Measurements from ENCODE around the gene NFIL3. TPM values are rescaled to one million over a fixed set of nuclear protein-coding genes. Genes with fewer than 3 reads are reported as not detected.

The NFIL3 gene
- total RNA-seq, 1 donor: 18.1 TPM

DNA sequence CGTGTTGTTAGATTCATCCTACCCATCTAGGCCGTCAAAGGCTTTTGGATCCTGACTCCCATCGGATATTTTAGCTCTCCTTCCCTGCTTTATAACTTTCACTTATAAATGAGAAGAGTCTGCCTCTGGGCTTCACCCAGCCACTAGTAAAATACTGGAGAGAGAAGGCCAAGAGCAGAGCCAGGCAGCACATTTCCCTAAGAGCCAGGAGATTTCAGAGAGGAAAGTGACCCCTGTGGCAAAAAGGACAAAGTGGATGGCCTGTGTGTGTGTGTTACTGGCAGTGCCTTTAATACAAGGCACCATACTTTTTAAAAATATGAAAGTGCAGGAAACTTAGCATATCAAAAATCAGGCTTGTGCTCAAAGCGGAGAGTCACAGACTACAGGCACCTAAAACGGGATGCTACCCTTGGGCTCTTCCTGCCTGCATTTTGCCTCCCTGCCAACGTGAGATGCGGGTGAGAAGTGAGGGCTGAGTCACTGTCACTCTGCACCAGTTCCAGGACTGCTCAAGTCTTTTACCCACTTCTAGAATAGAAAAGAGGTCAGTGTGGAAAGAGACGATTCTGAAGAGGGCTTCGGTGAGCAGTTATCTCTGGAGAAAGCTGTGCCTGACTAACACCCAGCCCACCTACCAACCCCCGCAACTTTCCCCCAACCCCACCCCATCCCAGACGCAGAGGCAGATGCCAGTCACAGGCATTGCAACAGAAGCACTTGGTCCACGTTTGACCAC lies 15.9 kb downstream of the NFIL3 start:
- H3K4me3 ChIP-seq (ENCODE audit: low read depth, low read length): no peak overlapping the region
- TF ChIP-seq, protein P1, sequence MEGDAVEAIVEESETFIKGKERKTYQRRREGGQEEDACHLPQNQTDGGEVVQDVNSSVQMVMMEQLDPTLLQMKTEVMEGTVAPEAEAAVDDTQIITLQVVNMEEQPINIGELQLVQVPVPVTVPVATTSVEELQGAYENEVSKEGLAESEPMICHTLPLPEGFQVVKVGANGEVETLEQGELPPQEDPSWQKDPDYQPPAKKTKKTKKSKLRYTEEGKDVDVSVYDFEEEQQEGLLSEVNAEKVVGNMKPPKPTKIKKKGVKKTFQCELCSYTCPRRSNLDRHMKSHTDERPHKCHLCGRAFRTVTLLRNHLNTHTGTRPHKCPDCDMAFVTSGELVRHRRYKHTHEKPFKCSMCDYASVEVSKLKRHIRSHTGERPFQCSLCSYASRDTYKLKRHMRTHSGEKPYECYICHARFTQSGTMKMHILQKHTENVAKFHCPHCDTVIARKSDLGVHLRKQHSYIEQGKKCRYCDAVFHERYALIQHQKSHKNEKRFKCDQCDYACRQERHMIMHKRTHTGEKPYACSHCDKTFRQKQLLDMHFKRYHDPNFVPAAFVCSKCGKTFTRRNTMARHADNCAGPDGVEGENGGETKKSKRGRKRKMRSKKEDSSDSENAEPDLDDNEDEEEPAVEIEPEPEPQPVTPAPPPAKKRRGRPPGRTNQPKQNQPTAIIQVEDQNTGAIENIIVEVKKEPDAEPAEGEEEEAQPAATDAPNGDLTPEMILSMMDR (IDR thresholded peaks at IDR 0.05; ENCODE audit: insufficient read depth, low read depth, low read length): no peak
- no peak for DNase-seq (ENCODE audit: low read depth)

DNA sequence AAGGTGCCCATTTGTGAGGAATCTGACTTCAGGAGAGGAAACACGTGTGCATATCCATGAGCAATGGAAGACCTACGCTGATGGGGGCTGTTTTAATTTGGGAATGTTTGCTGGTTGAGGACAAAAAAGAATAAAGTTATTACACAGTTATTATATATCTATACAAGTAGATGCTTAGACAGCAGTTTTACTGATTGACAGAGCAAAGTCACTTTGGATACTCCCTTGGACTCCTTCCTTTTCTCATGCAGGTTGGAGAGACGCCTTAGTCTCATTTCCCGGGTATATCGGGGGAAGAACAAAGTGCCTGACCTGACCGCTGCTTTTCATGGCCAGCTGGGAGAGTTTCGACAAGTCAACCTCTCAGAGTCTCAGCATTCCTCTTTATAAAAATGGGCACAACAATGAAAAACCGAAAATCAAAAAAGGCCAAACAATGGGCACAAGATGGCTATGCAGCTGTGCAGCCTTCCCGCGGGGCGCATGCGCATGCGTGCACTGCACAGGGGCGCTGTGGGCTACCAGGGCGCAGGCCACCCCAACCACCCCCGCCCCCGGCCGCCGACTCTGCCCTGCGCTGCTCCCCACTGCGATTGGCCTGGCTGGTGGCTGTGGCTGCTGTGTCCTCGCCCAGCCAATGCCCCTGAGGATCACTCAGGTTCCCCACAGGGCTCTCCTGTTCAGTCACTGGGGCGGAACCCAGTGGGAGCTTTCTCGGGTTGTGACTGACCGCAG lies 18.1 kb downstream of the NFIL3 start:
- H3K4me3 ChIP-seq (ENCODE audit: low read depth, low read length): no peak overlapping the region
- no peak for DNase-seq (ENCODE audit: low read depth)
- TF ChIP-seq, protein P1 (IDR thresholded peaks at IDR 0.05; ENCODE audit: insufficient read depth, low read depth, low read length): no peak

DNA sequence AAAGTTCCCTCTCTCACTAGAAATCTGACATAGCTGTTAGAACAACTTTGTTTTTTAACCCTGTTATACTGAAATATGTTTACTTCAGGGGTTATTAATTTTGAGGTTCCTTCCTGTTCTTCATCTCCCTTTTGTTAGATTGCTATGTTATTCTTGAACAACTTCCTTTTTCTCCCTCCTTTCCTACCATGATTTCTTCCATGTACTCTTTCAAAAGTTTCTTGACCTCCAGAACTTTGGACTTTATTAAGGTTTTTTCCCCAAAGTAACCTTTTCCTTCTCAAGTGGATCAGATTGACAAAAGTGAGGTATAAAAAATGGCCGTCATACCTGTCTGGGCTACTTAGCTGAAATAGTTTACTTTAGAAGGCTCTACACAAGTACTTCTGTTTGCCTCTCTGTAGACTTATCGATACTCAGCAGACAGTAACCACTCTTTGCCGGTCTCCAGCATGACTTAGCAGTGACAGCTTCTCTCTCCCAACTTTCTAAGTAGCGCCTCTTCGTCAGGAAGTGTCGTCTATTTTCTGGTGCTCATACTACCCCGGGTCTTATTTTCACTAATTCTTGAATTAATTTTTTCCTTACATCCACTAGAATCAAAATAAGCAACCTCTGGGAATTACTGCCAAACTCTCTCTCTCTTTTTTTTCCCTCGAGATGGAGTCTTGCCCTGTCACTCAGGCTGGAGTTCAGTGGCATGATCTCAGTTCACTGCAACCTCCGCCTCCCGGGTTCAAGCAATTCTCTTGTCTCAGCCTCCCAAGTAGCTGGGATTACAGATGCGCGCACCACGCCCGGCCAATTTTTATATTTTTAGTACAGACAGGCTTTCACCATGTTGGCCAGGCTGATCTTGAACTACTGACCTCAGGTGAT lies 19.7 kb downstream of the NFIL3 start:
- no peak overlapping the region for H3K4me3 ChIP-seq (ENCODE audit: low read depth, low read length)
- TF ChIP-seq, protein P1 (IDR thresholded peaks at IDR 0.05; ENCODE audit: insufficient read depth, low read depth, low read length): no peak
- DNase-seq (ENCODE audit: low read depth): no peak

DNA sequence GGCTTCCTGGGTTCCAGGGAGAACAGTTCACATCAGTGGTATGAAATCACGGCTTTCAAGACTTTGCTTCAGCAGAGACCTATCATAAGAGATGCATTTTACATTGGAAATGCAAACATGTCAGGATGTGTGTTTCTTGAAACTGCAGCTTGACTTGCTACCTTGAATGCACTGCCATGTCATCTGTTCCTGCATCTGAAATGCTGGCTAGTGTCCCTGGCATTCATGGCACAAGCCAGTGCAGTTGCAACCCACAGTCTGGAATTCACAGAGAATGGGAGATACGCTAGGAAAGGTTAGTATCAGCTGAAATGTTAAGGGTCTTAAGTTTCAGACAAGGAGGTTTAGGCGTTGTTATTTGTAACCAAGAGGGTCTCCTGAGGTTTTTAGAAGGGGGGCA lies 24.7 kb downstream of the NFIL3 start:
- DNase-seq (ENCODE audit: low read depth): no peak
- TF ChIP-seq, protein P1 (IDR thresholded peaks at IDR 0.05; ENCODE audit: insufficient read depth, low read depth, low read length): no peak
- no peak overlapping the region for H3K4me3 ChIP-seq (ENCODE audit: low read depth, low read length)

DNA sequence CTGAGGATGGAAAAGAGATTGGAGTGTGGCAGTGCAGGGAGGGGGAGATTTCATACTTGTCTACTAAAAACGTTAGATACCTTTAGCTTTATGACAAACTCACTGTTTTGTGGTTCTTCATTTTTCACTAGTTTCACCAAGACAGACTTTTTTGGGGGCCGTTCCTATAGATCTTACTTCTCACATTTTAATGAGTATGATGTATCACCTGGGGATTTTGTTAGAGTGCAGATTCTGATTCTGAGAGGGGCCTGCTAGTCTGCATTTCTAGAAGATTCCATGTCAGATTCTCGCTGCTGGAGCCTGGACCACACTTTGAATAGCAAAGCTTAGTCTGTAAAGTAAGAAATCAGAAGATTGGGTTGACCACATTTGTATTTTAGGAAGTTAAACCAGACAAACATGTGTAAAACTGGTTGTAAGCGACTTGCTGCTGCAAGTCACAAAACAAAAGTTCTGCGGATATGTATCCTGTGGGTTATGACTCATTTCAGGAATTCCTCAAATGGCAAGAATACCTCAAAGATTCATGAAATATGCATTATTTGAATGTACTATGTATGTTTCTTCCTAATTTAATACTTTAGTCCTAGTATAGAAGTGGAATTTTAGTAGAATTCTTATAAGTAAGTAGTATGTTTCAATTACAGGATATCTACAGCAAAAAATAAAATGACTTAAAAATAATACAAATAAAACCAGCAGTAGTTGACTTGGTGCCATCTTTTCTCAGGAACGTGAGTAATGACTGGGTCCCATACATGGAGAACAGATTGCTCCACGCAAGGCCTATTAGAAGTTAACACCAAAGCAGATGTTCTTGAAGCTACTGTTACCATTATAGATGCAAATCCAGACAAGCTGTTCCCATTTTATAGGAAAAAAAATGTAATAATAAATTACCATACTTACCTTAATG lies 27.8 kb downstream of the NFIL3 start:
- DNase-seq (ENCODE audit: low read depth): peak; percentile 85
- TF ChIP-seq, protein P1 (IDR thresholded peaks at IDR 0.05; ENCODE audit: insufficient read depth, low read depth, low read length): no peak
- H3K4me3 ChIP-seq (ENCODE audit: low read depth, low read length): no peak overlapping the region

DNA sequence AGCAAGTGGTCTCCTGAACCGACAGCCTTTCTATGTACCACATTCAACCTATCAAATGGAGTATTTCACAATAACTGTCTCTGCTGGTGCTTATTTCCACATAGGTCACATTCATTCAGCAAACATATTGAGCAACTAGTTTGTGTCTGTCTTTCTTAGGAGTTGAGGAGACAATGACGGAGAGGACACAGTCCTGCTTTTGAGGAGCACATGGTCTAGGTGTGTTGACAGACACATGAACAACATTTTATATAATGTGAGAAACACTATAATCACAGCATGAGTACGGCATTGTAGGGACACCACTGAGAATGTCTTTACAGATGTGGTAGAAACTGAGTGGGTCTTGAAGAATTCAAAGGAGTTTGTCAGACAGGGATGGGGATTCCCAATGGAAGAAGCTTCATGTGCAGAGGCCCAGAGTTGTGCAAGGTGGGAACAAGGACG lies 28.5 kb downstream of the NFIL3 start:
- H3K4me3 ChIP-seq (ENCODE audit: low read depth, low read length): no peak overlapping the region
- peak; percentile 94 for DNase-seq (ENCODE audit: low read depth)

More for the DNA sequence above, 28.5 kb downstream of the NFIL3 start:
- TF ChIP-seq, protein P1 (IDR thresholded peaks at IDR 0.05; ENCODE audit: insufficient read depth, low read depth, low read length): no peak

Data from fibroblast of villous mesenchyme (primary cell).